SW480 (cell line): ENCODE results near the gene CORO1C.

Experiments
- DNase-seq: peaks from one replicate; pipeline ENCODE4 v3.0.0-alpha.2; 2016; ENCODE audit warnings: low spot score

CORO1C gene

DNA sequence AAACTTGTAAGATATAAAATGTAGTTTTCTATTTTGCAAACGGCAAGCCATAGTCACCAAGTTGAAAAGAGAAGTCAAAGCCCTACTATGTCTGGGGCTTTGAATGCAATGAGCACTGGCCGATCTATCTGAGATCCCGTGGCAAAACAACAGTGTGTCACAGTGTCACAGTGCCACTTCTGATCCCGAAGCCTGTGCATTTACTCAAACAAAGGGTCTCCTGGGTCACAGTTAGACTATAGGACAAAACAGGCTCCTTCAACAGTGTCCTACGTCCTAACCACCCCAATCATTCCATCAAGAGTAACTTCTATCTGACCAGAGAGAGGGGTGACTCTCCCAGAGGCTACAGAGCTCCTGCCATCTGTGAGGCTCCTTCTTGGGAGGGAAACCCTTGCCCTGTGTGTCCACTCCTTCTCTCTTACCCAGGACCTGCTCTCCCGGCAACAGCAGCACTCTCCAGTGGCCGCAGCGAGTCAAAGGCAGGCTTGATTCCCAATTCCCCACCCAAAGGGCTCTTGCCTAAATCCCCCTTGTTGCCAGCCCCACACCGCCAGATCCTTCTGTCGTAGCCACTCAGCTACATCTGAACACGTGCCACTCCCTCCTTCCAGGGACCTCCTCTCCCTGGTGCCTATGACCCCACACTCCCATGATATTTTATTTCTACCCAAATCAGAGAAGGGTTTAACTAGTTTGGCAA is 83.6 kb downstream of the CORO1C start:
- DNase-seq, result no peak

DNA sequence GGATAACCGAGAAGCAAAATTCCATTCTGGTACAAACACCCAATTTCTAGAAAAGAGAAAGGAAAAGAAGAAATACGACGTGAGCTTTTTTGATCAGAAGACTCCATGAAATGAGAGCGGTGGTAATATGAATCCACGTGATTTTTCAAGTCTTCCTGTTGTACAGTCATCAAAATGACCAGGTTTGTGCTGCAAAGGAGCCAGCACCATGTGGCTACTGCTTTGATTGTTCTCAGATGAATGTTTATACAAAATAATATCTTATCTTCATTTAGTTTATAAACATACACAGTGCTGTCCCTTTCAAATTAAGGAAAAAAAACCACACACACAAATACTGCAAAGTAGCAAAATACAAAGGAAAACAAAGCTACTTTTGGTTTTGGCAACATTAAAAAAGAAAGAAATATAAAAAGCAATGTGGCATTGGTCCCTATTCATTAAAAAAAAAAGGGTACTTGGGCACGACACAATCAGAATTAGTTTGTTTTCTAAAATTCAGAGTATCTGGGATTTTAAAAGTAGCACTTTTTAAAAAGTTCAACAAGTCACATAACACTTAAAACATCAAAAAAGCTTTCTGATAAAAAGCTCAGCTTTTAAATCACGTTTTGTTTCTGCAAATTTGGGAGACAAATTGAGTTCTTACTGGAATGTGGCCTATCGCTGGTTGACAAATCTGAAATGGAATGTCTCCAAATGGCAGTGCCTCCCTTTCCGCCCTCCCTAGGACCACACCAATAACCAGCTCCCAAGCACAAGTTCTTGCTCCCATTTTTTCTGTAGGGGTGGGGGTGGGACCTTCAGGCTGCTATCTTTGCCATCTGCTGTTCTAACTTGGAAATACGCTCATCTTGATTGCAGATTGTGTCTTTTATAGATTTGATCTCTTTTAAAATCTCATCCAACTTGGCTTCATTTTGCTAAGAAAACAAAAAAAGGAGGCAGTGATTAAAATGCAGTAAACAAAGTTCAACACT is 84.4 kb downstream of the CORO1C start:
- DNase-seq, result no peak

DNA sequence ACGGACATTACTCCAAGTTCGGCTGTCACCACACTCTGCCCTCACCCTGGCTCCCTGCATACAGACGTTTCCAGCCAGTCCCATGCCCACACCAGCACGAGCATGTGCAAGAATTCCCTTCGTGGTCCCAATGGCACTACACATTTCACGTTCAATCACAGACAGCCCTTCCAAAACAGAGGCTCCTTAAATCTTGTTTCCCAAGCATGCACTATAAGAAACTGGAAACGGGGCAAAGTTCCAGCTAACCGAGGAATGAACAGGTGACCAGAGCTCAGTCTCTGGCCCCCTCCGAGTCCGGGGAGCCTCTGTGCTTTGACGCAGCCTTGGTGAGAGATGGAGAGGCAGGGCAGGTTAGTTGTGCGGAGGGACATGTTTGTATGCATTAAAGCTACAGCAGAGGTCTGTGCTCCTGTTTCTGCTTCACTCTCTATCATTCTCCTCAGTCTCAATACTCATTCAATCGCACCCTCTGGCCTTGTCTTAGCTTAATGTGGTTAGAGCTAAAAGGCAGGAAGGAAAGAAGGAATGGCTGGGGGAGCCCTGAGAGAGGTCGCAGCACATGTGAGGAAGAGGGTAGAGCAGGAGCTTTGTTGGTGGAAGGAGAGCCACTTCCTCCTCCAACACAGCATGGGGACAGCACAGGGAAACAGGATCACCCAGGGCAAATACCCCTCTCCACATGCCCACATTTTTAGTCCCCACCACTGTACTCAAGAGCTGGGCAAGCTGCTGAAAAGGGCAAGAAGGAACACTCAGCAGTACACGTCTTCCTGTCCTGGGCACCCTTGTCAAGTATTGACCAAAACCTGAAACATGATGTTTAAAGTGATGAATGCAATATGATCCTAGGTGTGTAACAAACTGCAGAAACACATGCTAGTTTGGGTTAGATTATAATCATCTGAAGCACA is 85.4 kb downstream of the CORO1C start:
- DNase-seq, result no peak

GRCh38 chr12:108644811-108645120 is 86.6 kb downstream of the CORO1C start:
- no peak for DNase-seq

DNA sequence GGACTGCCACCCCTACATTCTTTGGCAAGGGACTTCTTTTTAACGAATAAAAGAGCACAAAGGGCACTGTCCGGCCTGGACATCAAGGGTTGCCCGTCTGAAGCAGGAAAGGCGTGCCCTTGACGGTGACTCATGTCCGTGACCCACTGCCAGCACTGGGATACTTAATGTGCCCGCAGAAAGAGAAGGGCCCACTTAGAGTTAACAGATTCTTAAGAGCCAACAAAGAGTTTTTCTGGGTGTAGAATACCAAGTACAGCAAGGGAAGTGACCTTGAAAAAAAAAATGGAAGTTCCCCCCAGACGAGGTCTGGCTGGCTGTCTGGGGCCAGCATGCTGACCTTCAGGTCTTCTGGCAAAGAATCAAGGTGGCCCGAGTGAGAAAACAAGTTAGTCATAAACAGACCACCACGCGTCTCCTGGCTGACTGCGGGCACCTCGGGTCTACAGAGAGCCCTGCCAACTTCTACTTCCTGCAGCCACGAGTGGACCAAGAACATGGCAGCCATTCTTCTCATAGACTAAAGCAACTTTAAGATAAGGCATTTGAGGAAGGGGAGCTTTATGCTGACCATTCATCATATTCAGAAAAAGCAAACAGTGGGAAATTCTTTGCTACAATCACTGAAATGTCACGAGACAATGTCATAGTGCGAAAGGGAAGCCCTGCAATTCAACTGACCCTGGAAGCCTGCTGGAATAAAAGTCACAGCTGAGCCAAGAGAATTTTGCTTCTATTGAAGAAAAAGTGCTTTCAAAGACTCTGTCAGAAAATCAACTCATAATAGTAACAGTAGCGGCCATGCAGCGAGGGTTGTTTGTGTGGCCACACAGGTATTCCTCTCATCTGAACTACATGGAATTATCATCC is 87.1 kb downstream of the CORO1C start:
- peak; percentile 84 for DNase-seq

DNA sequence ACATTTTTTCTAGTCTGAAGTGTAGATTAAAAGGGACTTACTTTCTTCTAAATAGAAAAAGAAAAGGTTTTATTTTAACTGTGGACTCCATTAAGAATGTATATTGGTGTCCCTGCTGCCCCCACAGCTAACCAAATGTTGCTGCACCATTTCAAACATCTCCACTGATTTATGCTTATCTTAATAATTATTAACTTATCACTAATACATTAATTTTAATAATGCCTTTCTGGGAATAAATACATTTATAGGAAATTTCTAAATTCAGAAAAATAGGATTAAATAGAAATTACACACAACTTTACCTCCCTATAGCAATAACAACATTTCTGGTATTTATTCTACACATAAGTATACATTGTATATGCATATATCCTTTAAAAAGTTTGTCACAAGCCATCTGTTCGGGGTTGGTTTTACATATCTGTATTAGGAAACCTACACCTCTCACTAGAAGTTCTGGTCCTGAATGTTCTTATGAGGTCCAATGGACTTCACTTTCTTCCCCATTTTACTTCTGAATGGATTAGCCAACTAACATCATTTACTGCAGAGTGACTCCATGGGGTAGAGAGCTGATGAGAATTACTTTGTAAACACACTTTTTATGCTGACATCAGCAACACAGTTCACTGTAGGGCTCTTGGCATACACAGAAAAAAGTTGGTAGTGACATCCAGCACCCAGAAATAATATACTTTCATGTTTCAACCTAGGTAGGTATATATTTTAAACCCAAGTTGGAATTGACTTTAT is 88.2 kb downstream of the CORO1C start:
- DNase-seq, result no peak

GRCh38 chr12:108642269-108642870 is 88.9 kb downstream of the CORO1C start:
- no peak for DNase-seq

GRCh38 chr12:108641446-108642268 is 89.7 kb downstream of the CORO1C start:
- no peak for DNase-seq

GRCh38 chr12:108640802-108641445 is 90.4 kb downstream of the CORO1C start:
- no peak for DNase-seq

DNA sequence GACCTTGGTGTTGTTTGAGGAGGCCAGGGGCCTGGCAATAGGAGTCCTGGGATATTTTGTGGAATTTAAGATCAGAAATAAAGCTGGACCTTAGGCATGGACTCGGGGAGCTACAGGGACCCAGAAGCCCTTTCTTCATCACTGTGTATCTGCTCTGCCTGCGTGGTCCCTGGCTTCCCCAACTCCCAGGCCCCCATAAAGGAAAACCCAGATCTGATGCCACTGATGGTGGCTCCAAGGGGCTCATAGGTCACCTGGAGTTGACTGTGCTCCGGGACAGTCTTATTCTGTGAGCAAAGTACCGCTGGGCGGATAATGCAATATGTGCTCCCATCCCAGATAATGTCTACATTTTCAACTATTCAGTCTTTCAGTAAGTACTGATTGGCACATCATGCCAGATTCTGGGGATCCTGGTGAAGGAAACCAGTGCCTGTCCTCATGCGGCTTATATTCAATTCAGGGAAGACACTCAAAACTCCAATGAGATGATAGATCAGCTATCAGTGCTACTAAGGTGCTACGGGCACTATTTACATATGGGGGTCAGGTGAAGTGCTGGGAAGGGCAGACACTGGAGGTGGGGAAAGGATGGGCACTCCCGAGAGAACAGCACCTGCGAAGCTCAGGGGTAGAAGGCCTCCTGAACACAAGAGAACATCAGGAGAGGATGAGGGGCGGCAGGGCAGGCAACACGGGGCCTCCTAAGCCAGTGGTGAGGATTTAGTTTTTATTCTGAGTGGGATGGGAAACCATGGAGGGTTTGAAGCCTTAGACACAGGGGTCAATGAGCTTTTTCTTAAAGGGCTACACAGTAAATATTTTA is 92.1 kb downstream of the CORO1C start:
- no peak for DNase-seq

DNA sequence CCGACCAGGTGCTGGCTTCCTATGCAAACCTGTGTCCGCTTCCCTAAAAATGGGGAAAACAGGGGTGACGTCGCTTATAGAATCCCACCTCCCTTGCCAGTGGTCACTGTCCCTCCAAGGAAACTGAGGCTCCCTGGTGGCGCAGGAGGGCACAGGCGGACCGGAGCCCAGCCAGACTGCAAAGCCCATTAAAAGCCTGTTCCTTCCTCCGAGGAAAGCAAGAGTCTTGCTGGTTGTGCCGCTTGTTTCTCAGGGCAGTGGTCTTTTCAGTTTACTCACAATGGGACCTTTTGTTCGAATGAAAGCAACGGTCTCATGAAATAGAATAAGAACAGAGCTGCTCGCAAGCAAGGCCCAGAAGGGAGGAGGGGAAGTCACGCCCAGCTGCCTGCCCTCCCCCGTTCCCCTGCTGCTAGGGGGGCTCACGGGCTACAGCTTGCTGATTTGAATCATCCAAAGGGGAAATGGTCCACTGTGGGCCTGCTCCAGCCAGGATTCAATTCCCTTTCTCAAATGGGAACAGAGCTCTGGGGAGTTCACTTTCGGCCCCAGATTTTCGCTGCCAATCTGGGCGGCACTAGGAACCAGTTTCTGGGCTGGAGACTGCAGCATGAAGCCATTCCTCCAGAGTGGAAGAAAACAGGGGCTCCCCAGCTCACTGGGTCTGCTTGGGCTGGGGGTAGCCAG is 93.0 kb downstream of the CORO1C start:
- DNase-seq, result no peak

GRCh38 chr12:108637222-108637971 is 93.9 kb downstream of the CORO1C start:
- no peak for DNase-seq

GRCh38 chr12:108635997-108636808 is 95.1 kb downstream of the CORO1C start:
- no peak for DNase-seq

- DNase-seq, result peak; percentile 31
These were observed 95.9 kb downstream of the CORO1C start for GRCh38 chr12:108635201-108635996.

- DNase-seq, result peak; percentile 57
These were observed 97.0 kb downstream of the CORO1C start for GRCh38 chr12:108634341-108634751.
